ENCODE results near the gene PLEKHG3.

DNA sequence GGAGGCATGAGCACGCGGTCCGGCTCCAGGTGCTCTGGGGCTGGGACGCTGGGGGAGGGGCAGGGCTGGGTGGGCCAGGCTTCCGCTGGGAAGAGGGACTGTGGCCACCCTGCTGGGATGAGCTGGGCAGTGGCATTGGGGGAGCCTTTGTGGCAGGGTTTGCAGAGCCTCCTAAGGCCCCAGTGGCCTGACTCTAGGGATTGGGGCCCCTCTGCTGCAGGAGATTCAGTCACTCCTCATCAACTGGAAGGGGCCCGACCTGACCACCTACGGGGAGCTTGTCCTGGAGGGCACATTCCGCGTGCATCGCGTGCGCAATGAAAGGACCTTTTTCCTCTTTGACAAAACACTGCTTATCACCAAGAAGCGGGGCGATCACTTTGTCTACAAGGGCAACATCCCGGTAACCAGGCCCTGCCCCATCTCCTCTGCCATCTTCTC, 26.9 kb downstream of the PLEKHG3 start:
- TF ChIP-seq HDAC6 (IDR thresholded peaks at IDR 0.05; ENCODE audit: low read depth, low read length) (no peak), ELF4 (CRISPR knock-in tag; IDR thresholded peaks at IDR 0.05; ENCODE audit: borderline replicate concordance) (no peak)
- TF ChIP-seq, protein P1, sequence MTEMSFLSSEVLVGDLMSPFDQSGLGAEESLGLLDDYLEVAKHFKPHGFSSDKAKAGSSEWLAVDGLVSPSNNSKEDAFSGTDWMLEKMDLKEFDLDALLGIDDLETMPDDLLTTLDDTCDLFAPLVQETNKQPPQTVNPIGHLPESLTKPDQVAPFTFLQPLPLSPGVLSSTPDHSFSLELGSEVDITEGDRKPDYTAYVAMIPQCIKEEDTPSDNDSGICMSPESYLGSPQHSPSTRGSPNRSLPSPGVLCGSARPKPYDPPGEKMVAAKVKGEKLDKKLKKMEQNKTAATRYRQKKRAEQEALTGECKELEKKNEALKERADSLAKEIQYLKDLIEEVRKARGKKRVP (CRISPR knock-in tag; IDR thresholded peaks at IDR 0.05), result no peak
